HT-29 (cell line): ENCODE results near the gene MAP4K2. TPM values are rescaled to one million over a fixed set of nuclear protein-coding genes. Genes with fewer than 3 reads are reported as not detected.
"Not testable (repeated sequence)": the region's sequence is repeated elsewhere in the genome, so short reads cannot be mapped to it uniquely, and the experiment has no call there.

ENCODE experiments used
- DNase-seq: peaks from one replicate; pipeline ENCODE4 v3.0.0-alpha.2; 2015; ENCODE audit warnings: low spot score
- total RNA-seq: library from RNA; depleted of rRNA; stranded (reverse); fragments of >200 nt; shearing (Covaris generic); gene quantifications from 2 replicates; pipeline ENCODE4 v1.2.3, GENCODE V29; 2014; rRNA removed

The MAP4K2 gene
- total RNA-seq, result 44.4 and 57.0 TPM in 2 replicates

DNA sequence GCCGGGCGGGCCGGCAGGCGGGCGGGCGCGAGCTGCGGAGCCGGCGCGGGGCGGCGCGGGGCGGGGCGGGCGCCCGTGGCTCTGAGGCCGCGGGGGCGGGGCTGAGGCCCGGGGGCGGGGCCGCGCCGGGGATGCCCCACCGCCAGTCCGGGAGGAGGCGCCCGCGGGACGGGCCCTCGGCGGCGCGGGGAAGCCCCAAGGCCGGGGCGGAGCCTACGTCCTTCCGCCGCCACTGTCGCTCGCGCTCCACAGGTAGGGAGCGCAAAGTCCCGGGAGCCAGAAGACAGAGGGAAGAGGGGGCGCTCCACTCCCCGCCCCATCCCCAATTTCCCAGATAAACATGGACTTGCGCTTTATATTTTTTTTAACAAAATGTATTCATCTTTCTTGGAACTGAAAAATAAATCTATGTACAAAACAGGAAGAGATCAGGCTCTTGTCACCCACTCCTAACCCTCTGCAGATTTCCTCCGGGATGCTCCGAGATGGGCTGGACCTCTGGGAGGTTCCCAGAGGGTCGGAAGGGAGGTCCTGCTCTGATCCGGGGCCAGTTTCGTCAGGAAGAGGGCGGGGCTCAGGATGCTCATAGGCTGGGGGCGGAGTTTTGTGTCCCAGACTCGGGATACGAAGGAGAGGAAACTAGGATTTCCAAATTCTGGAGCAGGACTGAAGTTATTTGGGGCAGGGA lies at the start of gene MAP4K2:
TSS of gene MAP4K2 (minus strand) at position 57 of the 688 bp plus-strand sequence. CDS start 65 bp downstream, outside the sequence.
- peak; percentile 96 for DNase-seq

DNA sequence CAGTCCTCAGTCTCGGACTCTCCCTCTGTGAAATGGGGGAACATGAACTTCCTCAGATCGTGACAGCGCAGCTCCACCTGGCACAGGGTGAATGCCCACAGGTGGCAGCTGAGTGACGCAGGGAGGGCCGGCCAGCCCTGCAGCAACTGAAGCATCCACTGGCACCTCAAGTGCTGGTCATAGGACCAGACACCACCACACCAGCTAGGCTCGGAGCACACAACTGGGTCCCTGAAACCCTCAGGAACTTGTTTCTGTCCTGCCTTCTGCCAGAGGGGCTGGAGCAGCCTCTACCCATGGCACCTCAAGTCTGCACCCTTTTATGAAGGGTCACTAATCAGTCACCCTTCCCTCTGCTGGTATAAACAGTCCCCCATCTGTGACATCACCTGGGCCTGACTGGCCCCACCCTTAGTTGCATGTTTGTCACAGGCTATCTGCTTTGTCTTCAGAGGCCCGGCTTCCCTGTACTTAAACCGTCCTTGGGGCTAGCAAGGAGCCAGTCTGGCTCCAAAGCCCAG lies 48.9 kb upstream of the MAP4K2 start:
- no peak for DNase-seq

DNA sequence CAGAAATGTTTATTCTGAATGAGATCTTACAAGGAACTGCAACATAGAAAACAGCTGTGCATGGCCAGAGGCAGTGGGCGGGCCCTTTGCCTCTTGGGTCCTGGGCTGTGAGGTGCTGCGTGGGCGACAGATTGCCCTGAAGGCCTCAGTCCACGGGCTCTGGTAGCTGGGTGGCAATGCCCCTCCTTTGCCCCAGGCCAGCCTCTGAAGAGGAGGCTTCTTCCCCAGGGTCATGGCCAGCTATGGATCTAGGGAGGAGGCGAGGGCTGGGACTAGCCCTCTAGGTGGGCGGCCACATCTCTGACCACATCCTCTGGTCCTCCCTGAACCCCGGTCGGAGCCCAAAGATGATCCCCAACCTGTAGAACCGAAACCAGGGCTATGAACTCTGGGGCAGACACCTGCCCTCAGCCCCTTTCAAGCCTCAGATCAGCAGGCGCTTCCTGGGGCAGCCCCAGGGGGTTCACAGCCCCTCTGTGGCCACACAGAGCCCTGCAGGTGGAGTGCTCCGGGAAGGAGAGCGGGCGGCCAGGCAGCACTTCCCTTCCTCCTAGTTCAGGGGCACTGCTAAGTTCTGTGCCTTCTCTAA lies 48.1 kb upstream of the MAP4K2 start:
- no peak for DNase-seq

DNA sequence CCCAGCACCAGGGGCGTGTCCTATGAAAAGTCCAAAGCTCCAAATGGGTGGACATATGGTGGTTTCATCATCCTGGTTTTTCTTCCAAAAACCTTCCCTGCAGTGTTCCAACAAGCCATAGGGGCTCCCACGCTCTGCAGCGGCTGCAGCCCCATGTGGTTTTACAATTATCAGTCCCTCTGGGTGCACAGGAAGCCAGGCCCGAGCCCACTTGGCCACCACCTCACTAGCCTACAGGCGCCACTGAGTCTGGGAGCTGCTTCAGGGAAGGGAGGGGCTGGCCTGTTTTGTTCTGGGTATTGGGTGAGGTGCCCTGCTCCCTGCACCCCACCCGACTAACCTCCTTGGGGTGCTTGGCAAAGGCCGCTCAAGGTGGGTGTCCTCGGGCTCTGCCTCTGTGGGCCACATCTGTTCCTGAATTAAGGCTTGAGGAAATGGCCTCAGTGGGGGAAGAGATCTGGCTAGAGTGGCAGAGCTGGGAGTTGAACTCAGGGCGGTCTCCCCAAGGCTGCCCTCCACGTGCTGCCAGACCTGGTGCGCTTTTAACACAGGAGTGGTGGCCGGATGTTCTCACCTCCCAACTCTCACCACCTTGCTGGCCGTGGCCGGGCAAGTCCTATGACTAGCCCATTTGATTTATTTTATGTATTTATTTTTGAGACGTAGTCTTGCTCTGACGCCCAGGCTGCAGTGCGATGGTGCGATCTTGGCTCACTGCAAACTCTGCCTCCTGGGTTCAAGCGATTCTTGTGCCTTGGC lies 46.8 kb upstream of the MAP4K2 start:
- no peak for DNase-seq

DNA sequence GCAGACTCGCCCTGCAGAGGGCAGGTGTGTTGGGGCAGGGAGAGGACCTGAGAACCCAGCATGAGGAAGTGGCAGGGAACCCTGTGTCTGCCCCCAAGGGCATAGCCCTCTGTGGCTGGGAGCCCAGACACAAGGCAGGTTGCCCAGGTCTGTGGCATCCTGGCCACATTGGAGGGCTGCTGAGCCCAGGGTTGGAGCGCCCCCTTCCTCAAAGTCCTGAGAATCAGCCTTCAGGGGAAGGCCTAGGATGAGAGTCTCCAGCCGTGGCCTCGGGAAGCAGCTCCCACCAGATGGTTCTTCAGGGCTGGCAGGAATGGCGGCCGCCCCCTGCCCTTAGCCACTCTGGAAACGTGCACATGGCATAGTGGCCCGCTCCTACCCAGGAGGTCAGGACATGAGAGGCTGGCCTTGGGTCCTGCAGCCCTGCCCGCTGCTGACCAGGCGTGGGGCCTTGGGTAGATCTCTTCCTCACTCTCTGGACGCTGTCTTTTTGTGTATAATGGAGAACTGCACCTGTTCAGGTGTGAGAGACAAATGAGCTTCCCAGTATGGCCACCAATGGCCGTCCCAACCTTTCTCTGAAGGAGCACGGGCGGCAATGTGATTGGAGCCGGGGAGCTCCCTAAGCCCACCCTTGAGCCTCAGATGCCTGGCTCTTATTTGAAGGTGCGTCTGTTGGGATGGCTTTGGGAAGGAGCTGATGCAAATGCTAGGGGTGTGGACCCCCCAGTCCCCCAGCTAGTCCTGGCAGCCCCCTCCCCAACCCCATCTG lies 46.0 kb upstream of the MAP4K2 start:
- DNase-seq, result peak; percentile 82

DNA sequence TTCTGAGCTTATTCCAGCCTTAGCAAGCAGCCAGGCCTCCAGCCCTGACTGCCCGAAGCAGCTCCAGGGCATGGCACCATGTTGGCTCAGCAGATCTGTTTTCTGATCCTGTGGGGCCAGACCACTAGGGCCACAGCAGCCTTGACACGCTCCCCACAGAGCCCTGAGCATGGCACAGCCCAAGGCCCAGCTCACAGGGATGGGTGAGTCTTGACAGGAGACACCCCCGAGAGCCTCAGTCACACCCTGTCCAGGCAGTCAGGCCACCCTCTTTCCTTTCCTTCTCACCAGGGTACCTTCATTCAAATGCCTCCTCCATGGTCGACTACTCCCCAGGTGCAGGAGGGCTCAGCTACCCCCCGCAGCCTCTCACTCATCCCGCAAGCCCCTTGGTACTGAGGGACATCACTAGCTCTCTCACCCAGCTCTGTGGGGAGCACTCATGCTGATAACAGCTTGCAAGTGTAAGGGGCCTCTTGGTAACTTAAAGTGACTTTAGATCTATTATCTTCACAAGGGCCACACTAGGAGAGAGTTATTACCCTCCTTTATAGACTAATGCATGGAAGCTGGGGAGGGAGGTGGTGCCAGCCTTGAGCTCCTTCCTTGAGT lies 45.3 kb upstream of the MAP4K2 start:
- DNase-seq, result no peak

DNA sequence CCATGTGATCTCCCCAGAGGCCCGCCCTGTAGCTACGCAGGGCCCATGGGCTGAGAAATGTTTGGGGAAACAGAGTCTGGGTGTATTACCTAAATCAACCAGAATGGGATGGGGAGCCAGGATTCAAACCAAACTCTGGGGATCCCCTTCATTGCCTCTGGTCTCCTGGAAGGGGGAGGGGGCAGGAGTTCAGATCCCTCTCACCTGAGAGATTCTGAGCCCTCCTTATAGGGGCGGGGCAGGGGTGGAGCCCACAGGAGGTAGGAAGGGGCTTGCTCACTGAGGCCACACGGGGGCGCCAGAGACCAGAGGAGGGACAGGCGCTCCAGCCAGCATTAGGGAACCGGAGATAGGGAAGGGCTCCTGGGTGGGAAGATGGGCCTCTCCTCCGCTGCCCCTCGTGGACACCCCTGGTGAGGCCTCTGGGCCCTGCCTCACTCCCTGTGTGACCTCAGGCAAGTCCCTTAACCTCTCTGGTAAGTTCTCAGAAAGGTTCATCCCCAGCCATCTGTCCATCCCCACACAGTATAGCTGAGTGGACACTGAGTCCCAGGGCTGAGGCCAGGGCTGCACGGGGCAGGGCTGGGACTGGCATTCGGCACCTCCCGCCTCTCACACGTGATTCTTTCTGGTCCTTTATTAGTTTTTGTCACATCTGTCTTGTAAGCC lies 44.1 kb upstream of the MAP4K2 start:
- peak; percentile 99 for DNase-seq

DNA sequence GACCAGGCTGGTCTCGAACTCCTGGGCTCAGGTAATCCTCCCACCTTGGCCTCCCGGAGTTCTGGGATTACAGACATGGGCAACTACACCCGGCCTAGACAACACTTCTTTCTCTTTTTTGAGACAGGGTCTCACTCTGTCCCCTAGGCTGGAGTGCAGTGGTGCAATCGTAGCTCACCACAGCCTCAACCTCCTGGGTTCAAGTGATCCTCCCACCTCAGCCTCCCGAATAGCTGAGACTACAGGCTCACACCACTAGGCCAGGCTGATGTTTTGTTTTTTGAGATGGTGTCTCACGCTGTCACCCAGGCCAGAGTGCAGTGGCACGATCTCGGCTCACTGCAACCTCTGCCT lies 42.7 kb upstream of the MAP4K2 start:
- DNase-seq, result not testable (repeated sequence)

DNA sequence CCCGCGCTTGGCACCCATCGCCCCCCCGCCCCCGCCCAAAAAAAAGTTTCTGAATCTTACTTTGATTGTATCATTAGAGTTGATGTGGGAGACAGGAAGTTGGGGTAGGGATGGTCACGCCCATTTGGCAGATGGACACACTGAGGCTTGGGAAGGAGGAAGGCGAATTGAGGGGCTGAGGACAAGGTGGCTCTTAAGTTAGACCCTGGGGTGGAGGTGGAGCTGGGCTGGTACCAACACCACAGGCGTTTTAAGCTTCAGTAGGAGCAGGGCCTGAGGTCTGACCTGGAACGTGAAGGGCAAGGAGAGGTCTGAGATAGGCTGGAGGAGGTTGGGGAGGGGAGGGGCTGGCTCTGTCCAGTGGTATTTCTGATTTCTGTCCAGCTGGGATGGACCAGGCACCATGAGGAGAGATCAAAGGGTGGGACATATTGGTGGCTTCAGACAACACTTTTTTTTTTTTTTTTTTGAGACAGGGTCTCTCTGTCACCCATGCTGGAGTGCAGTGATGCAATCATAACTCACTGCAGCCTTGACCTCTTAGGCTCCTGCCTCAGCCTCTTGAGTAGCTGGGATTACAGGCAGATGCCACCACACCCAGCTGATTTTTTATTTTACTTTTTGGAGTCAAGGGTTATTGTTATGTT lies 42.2 kb upstream of the MAP4K2 start:
- no peak for DNase-seq

DNA sequence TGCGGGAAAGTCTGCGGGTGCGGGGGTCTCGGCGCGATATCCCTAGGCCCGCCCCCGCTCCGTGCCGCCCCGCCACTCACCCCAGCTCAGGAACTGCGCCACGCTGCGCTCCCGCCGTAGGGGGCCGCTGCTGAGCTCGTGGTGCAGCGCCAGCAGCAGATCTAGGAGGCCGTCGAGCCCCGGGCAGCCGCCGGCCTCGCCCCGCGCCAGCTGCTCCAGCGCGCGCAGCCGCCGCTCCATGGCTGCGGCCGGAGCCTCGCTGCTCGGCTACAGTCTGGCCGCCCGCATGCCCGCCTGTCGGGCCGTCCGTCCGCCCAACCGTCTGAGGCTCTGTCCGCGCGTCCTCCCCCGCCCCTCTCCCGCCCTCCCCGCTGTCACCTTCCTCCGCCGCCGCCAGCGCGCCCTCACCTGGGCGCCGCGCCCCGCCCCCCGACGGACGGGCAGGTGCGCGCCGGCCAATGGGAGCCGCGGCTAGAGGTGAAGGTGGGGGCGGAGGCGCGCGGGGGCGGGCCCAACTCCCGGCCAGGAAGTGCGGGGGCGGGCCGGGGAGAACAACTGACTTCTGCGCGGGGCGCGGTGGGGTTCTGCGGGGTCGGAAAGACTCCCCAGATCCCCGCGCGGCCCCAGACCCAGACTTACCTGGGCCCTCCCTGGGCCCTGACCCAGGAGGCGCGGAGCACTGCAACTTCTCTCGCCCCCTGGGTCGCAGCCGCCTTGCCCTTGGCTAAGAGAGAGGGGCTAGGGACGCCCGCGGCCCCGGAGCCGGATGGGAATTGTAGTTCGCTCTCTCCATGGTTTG lies 41.5 kb upstream of the MAP4K2 start, which contains the start of gene CDC42BPG:
TSS of gene CDC42BPG (minus strand) at position 324 of the 799 bp plus-strand sequence. CDS start at position 240, 84 bp downstream.
- DNase-seq, result peak; percentile 93

DNA sequence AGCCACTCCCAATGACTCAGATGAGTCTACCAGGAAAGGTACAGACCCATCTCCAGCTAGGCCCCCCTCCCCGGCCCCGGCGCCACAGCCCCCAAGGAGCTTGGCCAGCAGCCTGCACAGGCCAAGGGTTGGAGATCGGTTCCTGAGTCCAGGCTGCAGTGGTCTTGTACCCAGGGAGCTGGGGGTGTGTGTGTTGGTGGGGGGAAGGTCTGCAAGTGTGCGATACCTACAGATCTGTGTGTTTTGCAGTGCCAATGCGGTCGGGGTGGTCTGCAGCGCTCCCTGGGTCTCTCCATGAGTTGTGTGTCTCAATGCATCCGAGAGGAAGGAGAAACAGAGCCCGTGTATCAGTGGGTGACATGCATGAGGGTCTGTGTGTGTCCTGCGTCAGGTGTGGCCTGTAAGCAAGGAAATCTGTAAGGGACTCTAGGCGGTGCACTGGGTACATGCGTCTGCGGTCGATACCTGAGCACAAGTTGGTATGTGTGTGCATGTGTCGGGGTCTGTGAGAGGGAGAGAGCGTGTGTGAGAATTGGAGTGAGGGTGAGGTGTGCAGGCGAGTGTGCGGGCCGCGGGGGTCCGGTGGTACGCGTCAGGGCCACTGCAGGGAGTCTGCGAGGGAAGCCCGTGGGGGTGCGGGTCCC lies 40.8 kb upstream of the MAP4K2 start:
- DNase-seq, result peak; percentile 50

DNA sequence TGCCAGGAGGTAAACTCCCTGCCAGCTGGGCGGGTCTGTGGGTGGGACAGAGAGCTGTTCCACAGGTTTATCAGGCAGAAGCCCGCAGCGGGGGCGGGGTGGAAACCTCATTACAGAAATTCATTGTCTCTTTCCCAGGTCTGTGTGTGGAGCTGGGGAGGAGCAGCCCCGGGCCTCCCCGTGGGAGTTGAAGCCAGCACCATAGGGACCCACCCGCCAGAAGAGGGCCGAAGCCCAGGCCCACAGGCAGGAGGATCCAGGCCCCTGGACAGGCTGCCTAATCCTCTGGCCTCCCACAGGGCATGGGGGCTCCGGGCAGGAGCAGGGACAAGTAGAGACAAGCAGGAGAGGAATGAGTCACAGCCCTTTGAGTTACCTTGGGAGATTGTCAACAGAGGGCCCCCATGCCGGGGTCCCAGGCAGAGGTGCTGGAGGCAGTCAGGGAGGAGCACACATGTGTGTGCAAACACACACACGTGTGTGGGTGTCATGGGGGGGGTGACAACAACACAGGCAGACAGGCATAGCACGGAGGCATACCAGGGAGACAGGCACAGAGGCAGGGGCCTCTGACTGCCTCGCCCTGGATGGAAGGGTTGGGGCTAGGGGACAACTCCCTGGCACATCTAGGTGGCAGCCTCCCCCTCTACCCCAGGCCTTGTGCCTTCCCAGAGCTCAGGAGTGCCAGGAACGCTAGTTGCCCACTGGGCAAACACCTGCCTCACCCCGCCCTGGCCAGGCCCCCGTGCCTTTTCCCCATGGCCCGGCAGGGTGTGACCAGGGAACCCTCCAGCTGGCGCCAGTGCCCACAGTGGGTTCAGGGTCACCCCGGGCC lies 40.1 kb upstream of the MAP4K2 start:
- DNase-seq, result peak; percentile 85

DNA sequence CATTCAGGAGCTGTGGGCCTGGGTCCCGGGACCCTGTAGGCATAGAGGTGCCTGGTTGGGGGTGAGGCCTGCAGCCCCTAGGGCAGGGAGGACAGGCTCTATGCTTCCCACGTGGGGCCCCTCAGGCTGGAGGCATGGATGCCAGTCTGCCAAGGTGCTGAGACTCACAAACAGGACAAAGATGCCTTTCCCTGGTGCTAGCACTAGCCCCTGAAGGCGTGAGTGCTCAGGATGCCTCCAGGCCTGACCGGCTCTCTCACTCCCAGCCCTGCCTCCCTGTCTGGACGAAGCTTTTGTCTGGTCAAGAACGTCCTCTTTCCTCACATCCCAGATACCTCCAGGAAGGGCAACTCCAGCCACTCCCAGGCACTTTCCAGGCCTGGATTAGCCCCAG lies 39.3 kb upstream of the MAP4K2 start:
- DNase-seq, result peak; percentile 60

DNA sequence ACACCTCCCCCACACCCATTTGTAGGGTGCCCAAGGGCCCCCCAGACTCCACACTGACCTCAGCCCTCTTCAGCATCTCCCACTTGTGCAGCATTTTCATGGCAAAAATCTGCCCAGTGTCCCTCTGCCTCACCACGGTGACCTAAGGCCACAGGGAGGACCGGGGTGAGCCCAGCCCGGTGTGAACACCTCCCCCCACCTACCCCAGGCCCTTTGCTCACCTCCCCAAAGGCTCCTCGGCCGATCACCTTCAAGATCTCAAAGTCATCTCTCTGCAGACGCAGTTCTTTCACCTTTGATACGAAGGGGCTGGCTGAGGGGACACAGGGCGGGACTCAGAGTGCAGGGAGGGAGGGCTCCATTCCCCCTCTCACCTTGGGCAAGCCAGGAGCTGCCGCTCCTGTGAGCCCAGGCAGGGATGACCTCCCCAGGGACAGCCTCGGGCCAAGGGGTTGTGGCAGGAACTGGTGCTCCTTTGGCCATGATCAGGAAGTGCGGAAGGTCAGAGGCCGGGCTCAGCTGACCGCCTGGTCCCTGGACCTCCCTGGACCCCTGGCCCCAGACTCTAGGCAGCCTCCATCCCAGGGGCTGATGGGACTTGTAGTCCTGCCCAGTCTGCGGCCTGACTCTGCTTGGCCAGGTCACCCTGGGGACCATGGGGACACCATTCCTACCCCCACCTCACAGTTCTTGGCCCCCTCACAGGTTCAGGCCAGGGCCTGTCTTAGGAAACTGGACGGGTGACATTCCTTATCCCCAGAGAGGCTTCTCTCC lies 38.8 kb upstream of the MAP4K2 start:
- no peak for DNase-seq

DNA sequence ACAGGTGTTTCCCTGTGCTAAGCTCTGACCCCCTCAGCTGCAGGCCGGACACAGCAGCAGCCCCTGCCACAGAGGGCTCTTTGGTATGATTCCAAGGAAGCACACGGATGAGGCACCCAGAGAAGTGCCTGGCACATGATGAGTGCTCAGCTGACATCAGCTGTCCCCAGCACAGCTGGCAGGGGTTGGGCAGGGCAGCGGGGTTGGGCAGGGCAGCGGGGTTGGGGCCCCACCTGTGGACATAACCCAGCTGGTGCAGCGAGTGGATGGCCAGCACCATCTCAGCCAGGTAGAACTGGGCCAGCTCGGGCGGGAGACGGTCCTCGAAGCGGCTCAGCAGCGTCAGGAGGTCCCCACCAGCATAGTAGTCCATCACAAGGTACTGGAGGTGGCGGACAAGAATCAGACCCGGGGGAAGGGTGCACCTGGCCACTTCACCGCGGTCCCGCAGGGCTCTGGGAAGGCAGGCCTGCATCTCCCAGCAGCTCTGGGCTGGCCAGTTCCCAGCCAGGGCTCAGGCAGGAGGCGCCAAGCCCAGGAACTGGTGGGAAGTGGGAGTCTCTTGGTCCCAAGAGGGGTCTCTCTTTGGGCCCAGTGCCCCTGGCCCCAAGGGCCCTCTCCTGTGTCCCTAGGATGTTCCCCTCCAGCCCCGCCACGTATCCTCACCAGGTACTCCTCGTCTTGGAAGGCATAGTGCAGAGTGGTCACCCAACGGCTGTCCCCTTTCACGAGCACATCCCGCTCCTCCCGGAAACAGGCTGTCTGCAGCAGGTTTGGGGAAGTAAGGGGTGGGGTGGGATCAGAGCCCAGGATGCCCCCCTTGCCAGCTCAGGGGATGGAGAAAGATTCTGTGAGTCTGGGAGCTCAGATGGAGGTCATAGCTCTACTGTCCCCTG lies 37.1 kb upstream of the MAP4K2 start:
- no peak for DNase-seq

DNA sequence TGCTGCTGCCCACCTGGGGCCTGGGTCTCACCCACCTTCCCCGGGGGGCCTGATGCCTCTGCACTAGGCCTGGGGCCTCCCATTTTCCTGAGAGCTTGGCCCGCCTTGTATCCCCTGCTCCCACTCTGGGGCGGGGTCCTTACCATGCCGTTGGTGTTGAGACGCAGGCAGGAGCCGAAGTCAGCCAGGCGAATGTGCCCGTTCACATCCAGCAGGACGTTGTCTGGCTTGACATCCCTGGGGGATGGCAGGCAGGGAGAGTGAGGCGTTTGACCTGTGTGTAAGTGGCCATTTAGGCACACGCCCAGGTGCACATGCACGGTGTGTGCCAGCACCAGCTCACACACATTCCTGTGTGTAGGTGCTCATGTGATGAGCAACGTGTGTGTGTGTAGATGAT lies 36.3 kb upstream of the MAP4K2 start:
- no peak for DNase-seq
